ENCODE results near the gene ATXN2. TPM values are rescaled to one million over a fixed set of nuclear protein-coding genes. Genes with fewer than 3 reads are reported as not detected.

The ATXN2 gene
- total RNA-seq, 1 donor from 2014 or later = 66.6 TPM

- intact Hi-C loops (cut with DNase I) = no loop called here
- DNase-seq = no peak
- peaks cover 86% of the 10 kb centered on the region for H3K36me3 ChIP-seq
- no peak overlapping the region for H3K4me3 ChIP-seq
- no peaks in the 10 kb centered on the region for H3K27me3 ChIP-seq
- TF ChIP-seq, protein P1, sequence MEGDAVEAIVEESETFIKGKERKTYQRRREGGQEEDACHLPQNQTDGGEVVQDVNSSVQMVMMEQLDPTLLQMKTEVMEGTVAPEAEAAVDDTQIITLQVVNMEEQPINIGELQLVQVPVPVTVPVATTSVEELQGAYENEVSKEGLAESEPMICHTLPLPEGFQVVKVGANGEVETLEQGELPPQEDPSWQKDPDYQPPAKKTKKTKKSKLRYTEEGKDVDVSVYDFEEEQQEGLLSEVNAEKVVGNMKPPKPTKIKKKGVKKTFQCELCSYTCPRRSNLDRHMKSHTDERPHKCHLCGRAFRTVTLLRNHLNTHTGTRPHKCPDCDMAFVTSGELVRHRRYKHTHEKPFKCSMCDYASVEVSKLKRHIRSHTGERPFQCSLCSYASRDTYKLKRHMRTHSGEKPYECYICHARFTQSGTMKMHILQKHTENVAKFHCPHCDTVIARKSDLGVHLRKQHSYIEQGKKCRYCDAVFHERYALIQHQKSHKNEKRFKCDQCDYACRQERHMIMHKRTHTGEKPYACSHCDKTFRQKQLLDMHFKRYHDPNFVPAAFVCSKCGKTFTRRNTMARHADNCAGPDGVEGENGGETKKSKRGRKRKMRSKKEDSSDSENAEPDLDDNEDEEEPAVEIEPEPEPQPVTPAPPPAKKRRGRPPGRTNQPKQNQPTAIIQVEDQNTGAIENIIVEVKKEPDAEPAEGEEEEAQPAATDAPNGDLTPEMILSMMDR (IDR thresholded peaks at IDR 0.05) = no peak
- ATAC-seq = no peak
- H3K9me3 ChIP-seq = no peaks in the 10 kb centered on the region
- H3K27ac ChIP-seq = no peak overlapping the region
- peaks cover 5% of the 10 kb centered on the region for H3K4me1 ChIP-seq
Observed at GRCh38 chr12:111488798-111489197, 110.3 kb downstream of the ATXN2 start.

DNA sequence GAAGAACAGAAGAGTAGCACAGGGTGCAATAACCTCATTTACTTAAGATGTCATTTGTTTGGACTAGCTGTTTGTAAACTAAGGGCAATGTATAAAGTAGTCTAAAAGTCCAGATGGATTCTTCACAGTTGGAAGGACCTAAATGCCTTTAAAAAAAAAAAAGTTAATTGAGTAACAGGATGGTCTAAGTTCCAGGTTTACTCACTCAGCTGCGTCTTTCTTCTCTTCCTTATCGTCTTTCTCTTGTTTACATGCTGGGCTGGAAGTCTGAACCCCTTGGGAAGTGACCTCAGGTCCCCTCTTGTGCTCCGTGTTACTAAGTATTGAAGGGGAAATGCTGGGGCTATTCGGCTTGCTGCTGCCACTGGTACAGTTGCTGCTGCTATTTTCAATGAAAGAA lies 110.8 kb downstream of the ATXN2 start:
- no peaks in the 10 kb centered on the region for H3K27me3 ChIP-seq
- H3K4me1 ChIP-seq = peaks cover 5% of the 10 kb centered on the region
- peaks cover 86% of the 10 kb centered on the region for H3K36me3 ChIP-seq
- ATAC-seq (peak; percentile 15), DNase-seq (no peak)
- H3K27ac ChIP-seq = no peak overlapping the region
- intact Hi-C loops (cut with DNase I) = no loop called here
- TF ChIP-seq, protein P1 (IDR thresholded peaks at IDR 0.05) = no peak
- no peak overlapping the region for H3K4me3 ChIP-seq
- no peaks in the 10 kb centered on the region for H3K9me3 ChIP-seq

DNA sequence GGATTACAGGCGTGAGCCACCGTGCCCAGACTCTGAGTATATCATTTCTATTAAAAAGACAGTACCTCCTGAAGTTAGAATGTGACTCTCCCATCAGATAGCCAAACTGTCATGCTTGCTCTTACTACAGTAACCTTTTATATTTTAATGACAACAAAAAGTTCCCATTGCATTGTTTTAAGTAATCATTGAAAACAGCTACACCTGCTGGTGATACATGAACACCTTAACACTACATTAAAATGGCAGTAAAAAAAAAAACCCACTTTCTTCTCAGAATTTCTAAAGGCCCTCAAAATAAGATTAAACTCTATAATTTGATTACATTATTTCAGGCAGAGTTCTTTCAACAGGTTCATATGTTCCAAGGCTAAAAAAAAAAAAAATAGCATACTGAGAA lies 116.7 kb downstream of the ATXN2 start:
- H3K27ac ChIP-seq = no peak overlapping the region
- no peak for ATAC-seq
- intact Hi-C loops (cut with DNase I) = no loop called here

DNA sequence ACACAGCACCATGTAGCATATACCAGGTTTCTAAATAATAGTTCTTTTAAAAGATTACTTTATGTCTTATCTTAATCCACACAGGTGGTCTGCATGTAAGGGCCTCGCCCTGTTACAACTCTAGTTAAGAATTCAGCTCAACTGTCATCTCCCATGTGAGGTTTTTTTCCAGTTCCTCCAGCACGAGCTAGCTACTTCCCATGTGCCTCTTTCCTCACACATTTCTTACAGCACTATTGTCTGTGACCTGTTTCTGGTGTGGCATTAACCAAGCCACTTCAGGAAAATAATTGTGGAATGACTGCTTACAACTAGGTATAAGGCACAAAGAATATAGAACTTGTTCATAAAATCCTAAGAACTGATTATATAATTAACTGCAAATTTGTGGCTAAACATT lies 127.9 kb downstream of the ATXN2 start:
- DNase-seq = no peak
- TF ChIP-seq, protein P1 (IDR thresholded peaks at IDR 0.05) = no peak
- ATAC-seq = no peak
- H3K36me3 ChIP-seq = peaks cover 78% of the 10 kb centered on the region
- no peaks in the 10 kb centered on the region for H3K27me3 ChIP-seq
- H3K27ac ChIP-seq = no peak overlapping the region
- no peaks in the 10 kb centered on the region for H3K9me3 ChIP-seq
- no peak overlapping the region for H3K4me3 ChIP-seq
- intact Hi-C loops (cut with DNase I) = no loop called here
- no peaks in the 10 kb centered on the region for H3K4me1 ChIP-seq

More for the DNA sequence above, 116.7 kb downstream of the ATXN2 start:
- Histone ChIP-seq H3K9me3 (no peaks in the 10 kb centered on the region), H3K4me3 (no peak overlapping the region), H3K4me1 (no peaks in the 10 kb centered on the region), H3K27me3 (no peaks in the 10 kb centered on the region), H3K36me3 (peaks cover 83% of the 10 kb centered on the region)
- TF ChIP-seq, protein P1 (IDR thresholded peaks at IDR 0.05) = peak; percentile 24
- no peak for DNase-seq

GRCh38 chr12:111469401-111469800 lies 129.7 kb downstream of the ATXN2 start:
- intact Hi-C loops (cut with DNase I) = no loop called here
- ATAC-seq (no peak), DNase-seq (no peak)
- Histone ChIP-seq H3K27ac (no peak overlapping the region), H3K36me3 (peaks cover 68% of the 10 kb centered on the region), H3K4me1 (no peaks in the 10 kb centered on the region), H3K4me3 (no peak overlapping the region), H3K9me3 (no peaks in the 10 kb centered on the region), H3K27me3 (no peaks in the 10 kb centered on the region)
- TF ChIP-seq, protein P1 (IDR thresholded peaks at IDR 0.05) = no peak

DNA sequence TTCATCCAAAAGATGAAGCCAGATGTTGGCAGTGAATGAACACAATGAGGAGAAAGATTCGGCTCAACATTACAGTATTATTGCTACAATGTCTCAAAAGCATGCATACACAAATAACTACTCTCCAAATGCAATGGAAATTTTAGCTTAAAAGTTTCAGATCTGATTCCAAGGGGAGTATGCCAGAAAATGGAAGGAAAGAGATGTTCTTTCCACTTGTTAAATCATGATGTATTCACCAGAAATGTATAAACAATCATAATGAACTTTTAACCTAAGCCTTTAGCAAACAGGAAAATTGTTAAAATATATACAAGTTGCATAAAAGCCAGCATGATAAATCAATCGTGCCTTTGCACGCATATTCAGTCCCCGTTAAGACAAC lies 131.3 kb downstream of the ATXN2 start:
- Histone ChIP-seq H3K36me3 (peaks cover 58% of the 10 kb centered on the region), H3K4me1 (no peaks in the 10 kb centered on the region), H3K9me3 (no peaks in the 10 kb centered on the region), H3K27ac (no peak overlapping the region), H3K27me3 (no peaks in the 10 kb centered on the region), H3K4me3 (no peak overlapping the region)
- TF ChIP-seq, protein P1 (IDR thresholded peaks at IDR 0.05) = no peak
- DNase-seq (no peak), ATAC-seq (no peak)
- intact Hi-C loops (cut with DNase I) = no loop called here
